Spleen (tissue), 11 donors: ENCODE results near the gene CALHM5. TPM values are rescaled to one million over a fixed set of nuclear protein-coding genes. Genes with fewer than 3 reads are reported as not detected.
A peak's percentile ranks its signal among the peaks of the same experiment; 100 is the strongest.

Experiments used
- DNase-seq: peaks from one replicate; pipeline ENCODE4 v3.0.0-alpha.2; 2020
- H3K27ac ChIP-seq, 8 donors: fragments of 200-600 bp; sonication (generic) in 7 of 8; 1 replicate in 4 of 8; 2 replicates in 4 of 8; pipeline versions ENCODE4 v1.5.0 to v1.8.0; 2016 to 2021; ENCODE audit warnings: inconsistent platforms in 4 of 8, mild to moderate bottlenecking in 4 of 8, moderate library complexity in 1 of 8
- H3K27me3 ChIP-seq, 7 donors: fragments of 200-600 bp; sonication (generic) in 6 of 7; replicated peaks in 1 of 7; 1 replicate in 4 of 7; 2 replicates in 3 of 7; pipeline versions ENCODE4 v1.5.0 to v1.8.0; 2016 to 2021; ENCODE audit warnings: inconsistent platforms in 3 of 7, mild to moderate bottlenecking in 1 of 7
- H3K36me3 ChIP-seq, 6 donors: fragments of 200-600 bp; sonication (generic) in 5 of 6; 1 replicate in 4 of 6; 2 replicates in 2 of 6; pipeline versions ENCODE4 v1.5.0 to v1.8.0; 2016 to 2021; ENCODE audit warnings: inconsistent platforms in 2 of 6
- H3K4me1 ChIP-seq, 6 donors: fragments of 200-600 bp; sonication (generic) in 5 of 6; 1 replicate in 3 of 6; 2 replicates in 3 of 6; pipeline versions ENCODE4 v1.5.0 to v1.8.0; 2016 to 2021; ENCODE audit warnings: inconsistent platforms in 3 of 6
- H3K4me3 ChIP-seq, 8 donors: fragments of 200-600 bp; sonication (generic) in 7 of 8; 1 replicate in 4 of 8; 2 replicates in 4 of 8; pipeline versions ENCODE4 v1.5.0 to v1.8.0; 2016 to 2021; ENCODE audit warnings: inconsistent platforms in 4 of 8, mild to moderate bottlenecking in 4 of 8, moderate library complexity in 2 of 8
- H3K9me3 ChIP-seq, 8 donors: fragments of 200-600 bp; sonication (generic) in 7 of 8; 1 replicate in 4 of 8; 2 replicates in 4 of 8; pipeline versions ENCODE4 v1.5.0 to v1.8.0; 2016 to 2021; ENCODE audit warnings: inconsistent platforms in 4 of 8
- POLR2A ChIP-seq, 3 donors: fragments of 450-650 bp; IDR thresholded peaks; one replicate each; pipeline ENCODE4 v1.5.1; 2017; ENCODE audit warnings: antibody characterized with exemption in 3 of 3, mild to moderate bottlenecking in 1 of 3
- POLR2AphosphoS5 ChIP-seq, 3 donors: sonication (generic); formaldehyde crosslinking; IDR thresholded peaks; one replicate each; pipeline ENCODE4 v1.5.1; 2017; ENCODE audit warnings: antibody characterized with exemption in 3 of 3
- WGBS, 5 donors: extraction: QIAGEN DNeasy Blood & Tissue Kit in 3 of 5; methylation state at CpG; one replicate each; pipeline versions ENCODE4 v1.1.5 to v1.1.7; 2013 to 2018; 5-methylcytosine and 5-hydroxymethylcytosine counted together
- intact Hi-C: fragments of 100-400 bp; cut with DNase I; formaldehyde crosslinking; loops from one replicate; pipeline ENCODE4 v1.15.0; 2023; ENCODE audit warnings: low total_unique reads
- polyA plus RNA-seq, 3 donors: library from polyadenylated mRNA; stranded (reverse); fragments of 200-250 nt; gene quantifications; one replicate each; pipeline ENCODE4 v1.2.1, GENCODE V29; 2013
- total RNA-seq, 7 donors: library from RNA; depleted of rRNA in 3 of 7; stranded (reverse); fragments of >200 nt in 3 of 7; fragmentation: NEBNext Ultra II Directional in 4 of 7; extraction: Animal tissue kit (Norgen Biotek cat#: 25700) in 4 of 7; gene quantifications; one replicate each; pipeline versions ENCODE4 v1.1.0 to v1.2.1, GENCODE V29; 2016 to 2021
- TF ChIP-seq, protein P1 (sequence below), 11 experiments: fragments of 200-600 bp in 7 of 11; fragments of 450-650 bp in 4 of 11; sonication (generic) in 4 of 11; IDR thresholded peaks in 8 of 11; conservative IDR thresholded peaks in 3 of 11; 1 replicate in 7 of 11; 2 replicates in 4 of 11; pipeline versions ENCODE4 v1.4.0 to v1.8.0; 2016 to 2021; ENCODE audit warnings: antibody characterized with exemption in 11 of 11, inconsistent platforms in 4 of 11, mild to moderate bottlenecking in 1 of 11
- donor health status: healthy with polysubstance abuse.
- donor health status: DM: no; HTN: no; CAD: no; lungs with moderate emphysema.
- donor health status: DM: no; HTN: no; CAD: no.
- donor health status: Bipolar disorder and iron deficiency.
- donor health status: healthy.
- donor health status: DM: no; HTN: no; CAD: no.
- donor health status: DM: yes; HTN: yes; CAD: no.

The CALHM5 gene
- total and polyA plus RNA-seq, 10 donors: 0.24 to 2.6 (median 2.1) TPM

GRCh38 chr6:116561377-116562018, 50.1 kb downstream of the CALHM5 start:
- Histone ChIP-seq H3K27me3 (peaks cover 0 to 20% (median 0%) of the 10 kb centered on the region in 7 donors), H3K4me3 (peak overlapping the region in 1 of 8 donors; percentile 40), H3K9me3 (no peaks in the 10 kb centered on the region), H3K4me1 (peaks cover 0 to 12% (median 5%) of the 10 kb centered on the region in 6 donors), H3K27ac (no peak overlapping the region), H3K36me3 (no peaks in the 10 kb centered on the region)
- peak; percentile 80 for DNase-seq
- intact Hi-C loops: no loop called here
- 49 to 55% (median 55%) methylated on average over 9 of the region's 9 CpGs for WGBS, 5 donors
- TF ChIP-seq POLR2A (IDR thresholded peaks at IDR 0.05) (no peak), POLR2AphosphoS5 (IDR thresholded peaks at IDR 0.05) (no peak)
- TF ChIP-seq, protein P1, sequence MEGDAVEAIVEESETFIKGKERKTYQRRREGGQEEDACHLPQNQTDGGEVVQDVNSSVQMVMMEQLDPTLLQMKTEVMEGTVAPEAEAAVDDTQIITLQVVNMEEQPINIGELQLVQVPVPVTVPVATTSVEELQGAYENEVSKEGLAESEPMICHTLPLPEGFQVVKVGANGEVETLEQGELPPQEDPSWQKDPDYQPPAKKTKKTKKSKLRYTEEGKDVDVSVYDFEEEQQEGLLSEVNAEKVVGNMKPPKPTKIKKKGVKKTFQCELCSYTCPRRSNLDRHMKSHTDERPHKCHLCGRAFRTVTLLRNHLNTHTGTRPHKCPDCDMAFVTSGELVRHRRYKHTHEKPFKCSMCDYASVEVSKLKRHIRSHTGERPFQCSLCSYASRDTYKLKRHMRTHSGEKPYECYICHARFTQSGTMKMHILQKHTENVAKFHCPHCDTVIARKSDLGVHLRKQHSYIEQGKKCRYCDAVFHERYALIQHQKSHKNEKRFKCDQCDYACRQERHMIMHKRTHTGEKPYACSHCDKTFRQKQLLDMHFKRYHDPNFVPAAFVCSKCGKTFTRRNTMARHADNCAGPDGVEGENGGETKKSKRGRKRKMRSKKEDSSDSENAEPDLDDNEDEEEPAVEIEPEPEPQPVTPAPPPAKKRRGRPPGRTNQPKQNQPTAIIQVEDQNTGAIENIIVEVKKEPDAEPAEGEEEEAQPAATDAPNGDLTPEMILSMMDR (IDR thresholded peaks at IDR 0.05 in 8 of 11, conservative IDR thresholded peaks at IDR 0.05 in 3 of 11): peak; percentile 78 to 96 (median 93)

DNA sequence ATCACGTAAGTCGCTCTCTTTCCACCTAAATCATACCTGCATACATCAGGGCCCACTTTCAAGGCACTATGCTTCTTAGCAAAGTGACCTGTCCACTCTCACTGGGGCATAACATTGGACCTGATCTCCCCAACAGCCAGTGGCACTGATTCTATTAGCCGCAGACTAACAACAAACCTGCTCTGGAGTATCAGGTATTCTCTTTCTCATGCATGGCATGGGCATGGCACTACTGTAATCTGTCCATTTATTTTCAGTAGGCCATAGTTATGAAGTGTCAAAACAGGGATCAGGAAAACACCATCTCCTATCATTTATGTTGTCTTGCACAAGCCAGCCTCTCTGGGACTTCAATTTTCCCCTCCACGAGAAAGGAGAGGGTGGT, 50.6 kb downstream of the CALHM5 start:
- WGBS, 5 donors: 90 to 98% (median 96%) methylated on average over 4 of the region's 4 CpGs
- intact Hi-C loops: no loop called here
- Histone ChIP-seq H3K36me3 (no peaks in the 10 kb centered on the region), H3K4me1 (peaks cover 0 to 12% (median 5%) of the 10 kb centered on the region in 6 donors), H3K4me3 (no peak overlapping the region), H3K27me3 (peaks cover 0 to 20% (median 0%) of the 10 kb centered on the region in 7 donors), H3K27ac (peak overlapping the region in 1 of 8 donors; percentile 20), H3K9me3 (no peaks in the 10 kb centered on the region)
- TF ChIP-seq POLR2AphosphoS5 (IDR thresholded peaks at IDR 0.05) (no peak), POLR2A (IDR thresholded peaks at IDR 0.05) (no peak)
- TF ChIP-seq, protein P1 (IDR thresholded peaks at IDR 0.05 in 8 of 11, conservative IDR thresholded peaks at IDR 0.05 in 3 of 11): no peak
- no peak for DNase-seq

DNA sequence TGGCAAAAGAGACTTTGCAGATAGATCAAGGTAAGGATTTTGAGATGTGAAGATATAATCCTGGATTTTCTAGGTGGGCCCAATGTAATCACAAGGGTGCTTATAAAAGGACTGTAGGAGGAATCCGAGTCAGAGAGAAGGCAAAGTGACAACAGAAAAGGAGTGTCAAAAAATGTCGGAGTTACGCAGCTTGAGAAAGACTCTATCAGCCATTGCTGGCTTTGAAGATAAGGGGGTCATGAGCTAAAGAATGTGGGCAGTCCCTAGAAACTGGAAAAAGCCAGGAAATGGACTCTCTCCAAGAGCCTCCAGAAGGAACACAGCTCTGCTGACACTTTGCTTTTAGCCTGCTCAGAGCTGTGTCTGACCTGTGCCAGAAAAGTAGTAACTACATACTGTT, 51.2 kb downstream of the CALHM5 start:
- no peak for TF ChIP-seq POLR2AphosphoS5 (IDR thresholded peaks at IDR 0.05)
- TF ChIP-seq, protein P1 (IDR thresholded peaks at IDR 0.05 in 8 of 11, conservative IDR thresholded peaks at IDR 0.05 in 3 of 11): no peak
- intact Hi-C loops: no loop called here
- H3K9me3 ChIP-seq: no peaks in the 10 kb centered on the region
- no peak for DNase-seq
- no peak overlapping the region for H3K4me3 ChIP-seq
- peak overlapping the region in 1 of 8 donors; percentile 20 for H3K27ac ChIP-seq
- no peaks in the 10 kb centered on the region for H3K36me3 ChIP-seq
- H3K4me1 ChIP-seq: peaks cover 0 to 12% (median 5%) of the 10 kb centered on the region in 6 donors
- 62 to 78% (median 69%) methylated on average over 3 of the region's 3 CpGs for WGBS, 5 donors
- peaks cover 0 to 20% (median 0%) of the 10 kb centered on the region in 7 donors for H3K27me3 ChIP-seq

DNA sequence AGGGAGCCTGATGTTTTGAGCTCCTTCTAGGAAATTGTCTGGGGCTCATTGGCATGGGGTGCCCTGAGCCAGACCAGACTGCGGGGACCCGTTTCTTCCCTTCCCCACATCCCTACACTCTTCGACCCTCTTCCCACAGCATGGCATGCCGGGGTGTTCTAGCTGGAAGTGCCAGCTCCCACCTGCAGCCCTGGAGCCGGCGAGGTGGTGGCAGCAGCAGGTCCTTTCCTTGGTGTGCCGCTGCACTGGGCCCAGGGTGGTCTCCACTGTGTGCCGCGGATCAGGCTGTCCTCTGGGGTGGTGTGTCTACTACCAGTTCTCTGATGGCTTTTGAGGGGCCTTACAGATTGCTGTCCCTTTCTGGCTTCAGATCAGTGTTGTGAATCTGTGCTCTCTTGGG, 52.4 kb downstream of the CALHM5 start:
- Histone ChIP-seq H3K4me3 (no peak overlapping the region), H3K27ac (no peak overlapping the region), H3K4me1 (peaks cover 0 to 19% (median 9%) of the 10 kb centered on the region in 6 donors), H3K36me3 (no peaks in the 10 kb centered on the region), H3K9me3 (no peaks in the 10 kb centered on the region), H3K27me3 (peaks cover 0 to 20% (median 0%) of the 10 kb centered on the region in 7 donors)
- peak; percentile 69 for DNase-seq
- 90 to 97% (median 94%) methylated on average over 9 of the region's 9 CpGs for WGBS, 5 donors
- TF ChIP-seq, protein P1 (IDR thresholded peaks at IDR 0.05 in 8 of 11, conservative IDR thresholded peaks at IDR 0.05 in 3 of 11): no peak
- no peak for TF ChIP-seq POLR2A (IDR thresholded peaks at IDR 0.05)
- TF ChIP-seq POLR2AphosphoS5 (IDR thresholded peaks at IDR 0.05): no peak
- intact Hi-C loops: no loop called here
